ENCODE results near the gene DOP1B. TPM values are rescaled to one million over a fixed set of nuclear protein-coding genes. Genes with fewer than 3 reads are reported as not detected.
A peak's percentile ranks its signal among the peaks of the same experiment; 100 is the strongest.

DOP1B gene
- total RNA-seq, 1 donor from 2014 or later, result 23.1 TPM

DNA sequence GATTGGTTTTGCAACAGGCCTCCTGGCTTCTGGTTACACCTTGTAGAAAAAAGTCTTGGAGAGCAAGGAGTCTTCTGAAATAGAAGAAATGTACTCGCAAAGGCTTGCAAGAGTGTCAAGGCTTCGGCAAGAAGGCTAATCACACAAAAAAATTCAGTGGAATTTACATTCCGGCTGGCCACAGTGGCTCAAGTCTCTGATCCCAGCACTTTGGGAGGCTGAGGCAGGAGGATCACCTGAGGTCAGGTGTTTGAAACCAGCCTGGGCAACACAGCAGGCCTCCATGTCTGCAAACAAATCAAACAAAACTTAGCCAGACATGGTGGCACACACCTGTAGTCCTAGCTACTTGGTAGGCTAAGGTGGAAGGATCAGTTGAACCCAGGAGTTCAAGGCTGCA, 7.7 kb upstream of the DOP1B start:
- Mint-ChIP-seq H3K36me3 (ENCODE audit: low read depth) (no peaks in the 10 kb centered on the region), H3K27me3 (ENCODE audit: low read depth) (no peaks in the 10 kb centered on the region), H3K27ac (ENCODE audit: unreplicated experiment) (no peak overlapping the region), H3K4me1 (ENCODE audit: low read depth) (peaks cover 7% of the 10 kb centered on the region), H3K4me3 (ENCODE audit: unreplicated experiment) (no peak overlapping the region), H3K9me3 (ENCODE audit: low read depth) (no peaks in the 10 kb centered on the region)
- TF ChIP-seq, protein P1, sequence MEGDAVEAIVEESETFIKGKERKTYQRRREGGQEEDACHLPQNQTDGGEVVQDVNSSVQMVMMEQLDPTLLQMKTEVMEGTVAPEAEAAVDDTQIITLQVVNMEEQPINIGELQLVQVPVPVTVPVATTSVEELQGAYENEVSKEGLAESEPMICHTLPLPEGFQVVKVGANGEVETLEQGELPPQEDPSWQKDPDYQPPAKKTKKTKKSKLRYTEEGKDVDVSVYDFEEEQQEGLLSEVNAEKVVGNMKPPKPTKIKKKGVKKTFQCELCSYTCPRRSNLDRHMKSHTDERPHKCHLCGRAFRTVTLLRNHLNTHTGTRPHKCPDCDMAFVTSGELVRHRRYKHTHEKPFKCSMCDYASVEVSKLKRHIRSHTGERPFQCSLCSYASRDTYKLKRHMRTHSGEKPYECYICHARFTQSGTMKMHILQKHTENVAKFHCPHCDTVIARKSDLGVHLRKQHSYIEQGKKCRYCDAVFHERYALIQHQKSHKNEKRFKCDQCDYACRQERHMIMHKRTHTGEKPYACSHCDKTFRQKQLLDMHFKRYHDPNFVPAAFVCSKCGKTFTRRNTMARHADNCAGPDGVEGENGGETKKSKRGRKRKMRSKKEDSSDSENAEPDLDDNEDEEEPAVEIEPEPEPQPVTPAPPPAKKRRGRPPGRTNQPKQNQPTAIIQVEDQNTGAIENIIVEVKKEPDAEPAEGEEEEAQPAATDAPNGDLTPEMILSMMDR (IDR thresholded peaks at IDR 0.05), result no peak
- peak; percentile 14 for DNase-seq (ENCODE audit: low spot score)

DNA sequence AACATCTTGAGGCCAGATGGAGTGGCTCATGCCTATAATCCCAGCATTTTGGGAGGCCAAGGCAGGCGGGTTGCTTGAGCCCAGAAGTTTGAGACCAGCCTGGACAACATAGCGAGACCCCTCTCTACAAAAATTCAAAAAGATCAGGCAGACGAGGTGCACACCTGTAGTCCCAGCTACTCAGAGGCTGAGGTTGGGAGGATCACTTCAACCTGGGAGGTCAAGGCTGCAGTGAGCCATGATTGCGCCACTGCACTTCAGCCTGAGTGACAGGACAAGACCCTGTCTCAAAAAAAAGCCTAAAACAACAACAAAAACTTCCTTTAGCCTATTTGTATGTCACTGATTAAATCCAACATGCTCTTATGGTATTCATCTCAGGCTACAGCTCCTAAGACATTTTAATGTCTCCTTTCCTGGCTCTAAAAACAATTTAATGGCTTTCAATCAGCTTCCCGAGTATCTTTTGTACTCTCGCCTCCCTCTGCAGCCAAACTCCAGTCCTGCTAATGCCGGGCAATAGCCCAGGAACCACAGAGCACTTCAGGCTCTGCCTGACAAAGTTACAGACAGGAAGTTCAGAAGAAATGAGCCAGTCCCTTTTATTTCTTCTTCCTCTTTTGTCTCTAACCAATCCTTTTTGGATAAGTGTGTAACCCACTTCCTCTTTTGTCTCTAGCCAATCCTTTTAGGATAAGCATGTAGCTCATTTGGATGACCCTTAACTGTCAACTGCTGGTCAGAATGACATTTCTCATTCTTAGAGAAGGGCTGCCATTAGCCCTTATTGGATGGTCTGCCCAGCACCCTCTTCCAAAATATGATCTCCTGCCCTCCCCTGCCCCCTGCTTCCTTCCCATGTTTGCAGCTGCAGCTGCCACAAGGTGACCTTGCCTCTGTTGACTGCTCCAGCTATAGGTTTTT, 6.6 kb upstream of the DOP1B start:
- Mint-ChIP-seq H3K27me3 (ENCODE audit: low read depth) (no peaks in the 10 kb centered on the region), H3K27ac (ENCODE audit: unreplicated experiment) (peak overlapping the region; percentile 82), H3K4me3 (ENCODE audit: unreplicated experiment) (peak overlapping the region; percentile 16), H3K36me3 (ENCODE audit: low read depth) (no peaks in the 10 kb centered on the region), H3K4me1 (ENCODE audit: low read depth) (peaks cover 7% of the 10 kb centered on the region), H3K9me3 (ENCODE audit: low read depth) (no peaks in the 10 kb centered on the region)
- TF ChIP-seq, protein P1 (IDR thresholded peaks at IDR 0.05), result no peak
- DNase-seq (ENCODE audit: low spot score), result peak; percentile 25

DNA sequence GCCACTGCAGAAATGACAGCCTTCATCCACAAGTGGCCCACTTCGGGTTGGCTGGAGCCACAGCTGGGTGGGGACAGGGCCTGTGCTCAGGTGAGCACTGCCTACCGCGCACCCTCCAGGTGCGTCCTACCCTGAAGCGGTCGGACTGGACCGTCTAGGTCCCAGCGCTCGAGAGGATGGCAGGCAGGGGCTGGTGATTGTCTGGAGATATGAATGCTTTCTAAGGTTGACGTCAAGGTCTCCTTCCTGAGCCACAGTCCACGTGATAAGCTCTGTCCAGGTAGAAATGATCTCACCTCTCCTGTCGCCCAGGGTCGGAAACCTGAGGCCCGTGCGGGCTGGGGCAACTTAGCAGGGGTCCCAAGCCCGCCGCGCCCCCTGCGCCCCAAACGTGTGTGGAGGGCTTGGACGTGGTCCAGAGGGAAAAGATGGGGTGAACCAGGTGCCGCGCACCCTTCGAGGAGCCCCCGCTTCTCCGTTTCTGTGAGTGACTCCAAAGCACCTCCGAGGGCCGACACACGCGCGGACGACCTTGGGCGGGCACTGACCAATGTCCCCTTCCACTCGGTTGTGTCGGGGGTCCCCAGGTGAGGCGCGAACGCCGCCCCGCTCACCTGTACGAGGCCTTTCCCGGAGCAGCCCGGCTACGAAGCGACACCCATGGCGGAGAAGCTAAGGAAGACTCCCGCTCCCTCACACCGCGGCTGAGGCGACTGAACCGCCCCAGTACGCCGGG, 853 bp upstream of the DOP1B start:
- H3K27me3 Mint-ChIP-seq (ENCODE audit: low read depth), result no peaks in the 10 kb centered on the region
- TF ChIP-seq, protein P1 (IDR thresholded peaks at IDR 0.05), result no peak
- H3K4me3 Mint-ChIP-seq (ENCODE audit: unreplicated experiment), result peak overlapping the region; percentile 77
- H3K36me3 Mint-ChIP-seq (ENCODE audit: low read depth), result peaks cover 5% of the 10 kb centered on the region
- no peaks in the 10 kb centered on the region for H3K9me3 Mint-ChIP-seq (ENCODE audit: low read depth)
- no peak for DNase-seq (ENCODE audit: low spot score)
- H3K4me1 Mint-ChIP-seq (ENCODE audit: low read depth), result peaks cover 15% of the 10 kb centered on the region
- peak overlapping the region; percentile 22 for H3K27ac Mint-ChIP-seq (ENCODE audit: unreplicated experiment)

DNA sequence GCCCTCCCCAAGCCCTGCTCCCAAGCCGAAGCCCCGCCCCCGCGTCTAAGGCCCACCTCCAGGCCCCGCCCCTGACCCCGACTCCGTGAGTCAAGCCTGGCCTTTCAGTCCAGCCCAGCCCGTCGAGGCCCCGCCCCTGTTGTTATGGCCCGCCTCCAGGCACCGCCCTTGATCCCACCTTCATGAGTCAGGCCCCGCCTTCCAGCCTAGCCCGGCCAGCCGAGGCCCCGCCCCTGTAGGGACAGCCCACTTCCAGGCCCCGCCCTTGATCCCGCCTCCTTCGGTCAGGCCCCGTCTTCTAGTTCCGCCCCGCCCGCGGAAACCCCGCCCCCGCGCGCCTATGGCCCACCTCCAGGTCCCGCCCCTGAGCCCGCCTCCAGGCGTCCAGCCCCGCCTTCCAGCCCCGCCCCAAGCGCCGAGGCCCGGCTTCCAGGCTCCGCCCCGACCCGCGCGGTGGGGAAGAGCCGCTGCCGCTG, 247 bp upstream of the DOP1B start:
- Mint-ChIP-seq H3K4me3 (ENCODE audit: unreplicated experiment) (peak overlapping the region; percentile 77), H3K27ac (ENCODE audit: unreplicated experiment) (no peak overlapping the region), H3K27me3 (ENCODE audit: low read depth) (no peaks in the 10 kb centered on the region), H3K9me3 (ENCODE audit: low read depth) (no peaks in the 10 kb centered on the region), H3K4me1 (ENCODE audit: low read depth) (peaks cover 16% of the 10 kb centered on the region), H3K36me3 (ENCODE audit: low read depth) (peaks cover 7% of the 10 kb centered on the region)
- peak; percentile 100 for DNase-seq (ENCODE audit: low spot score)
- TF ChIP-seq, protein P1 (IDR thresholded peaks at IDR 0.05), result no peak

DNA sequence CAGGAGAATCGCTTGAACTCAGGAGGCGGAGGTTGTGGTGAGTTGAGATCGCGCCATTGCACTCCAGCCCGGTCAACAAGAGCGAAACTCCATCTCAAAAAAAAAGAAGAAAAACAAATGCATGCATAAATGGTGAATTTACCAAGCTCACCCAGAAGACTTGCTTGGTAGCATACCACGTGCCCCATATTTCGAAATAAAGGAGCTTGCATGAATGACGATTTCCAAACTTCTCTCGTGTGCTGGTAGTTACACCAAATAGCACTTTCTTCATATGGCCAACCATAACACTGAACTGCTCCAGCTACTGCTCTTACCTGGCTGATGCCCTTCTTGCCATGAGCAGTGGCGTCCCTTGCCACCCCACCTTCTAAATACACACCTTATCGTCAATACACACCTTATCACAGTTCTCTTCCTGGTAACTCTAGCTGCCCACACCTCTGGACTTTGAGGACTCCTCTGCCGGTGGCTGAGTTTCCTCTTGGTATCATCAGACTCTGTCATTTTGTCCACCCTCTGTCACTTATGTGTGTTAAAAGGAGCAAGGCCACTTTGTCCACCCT, 2.8 kb downstream of the DOP1B start:
- no peak for DNase-seq (ENCODE audit: low spot score)
- H3K36me3 Mint-ChIP-seq (ENCODE audit: low read depth), result peaks cover 7% of the 10 kb centered on the region
- H3K27ac Mint-ChIP-seq (ENCODE audit: unreplicated experiment), result no peak overlapping the region
- H3K27me3 Mint-ChIP-seq (ENCODE audit: low read depth), result no peaks in the 10 kb centered on the region
- H3K9me3 Mint-ChIP-seq (ENCODE audit: low read depth), result no peaks in the 10 kb centered on the region
- TF ChIP-seq, protein P1 (IDR thresholded peaks at IDR 0.05), result no peak
- H3K4me1 Mint-ChIP-seq (ENCODE audit: low read depth), result peaks cover 22% of the 10 kb centered on the region
- no peak overlapping the region for H3K4me3 Mint-ChIP-seq (ENCODE audit: unreplicated experiment)

Data from chondrocyte (in vitro differentiated cells).